Measurements from ENCODE around the gene CHMP5.
"Not testable (repeated sequence)": the region's sequence is repeated elsewhere in the genome, so short reads cannot be mapped to it uniquely, and the experiment has no call there.

CHMP5 gene

GRCh38 chr9:33285502-33285901 lies 20.7 kb downstream of the CHMP5 start:
- DNase-seq, result no peak

GRCh38 chr9:33287087-33287490 lies 22.2 kb downstream of the CHMP5 start:
- peak; percentile 67 for DNase-seq

- DNase-seq, result no peak
Measured at GRCh38 chr9:33288235-33288634, 23.4 kb downstream of the CHMP5 start.

GRCh38 chr9:33288828-33289483 lies 24.1 kb downstream of the CHMP5 start:
- DNase-seq, result no peak

- DNase-seq, result no peak
Measured at GRCh38 chr9:33289496-33289895, 24.6 kb downstream of the CHMP5 start.

GRCh38 chr9:33289936-33290246 lies 25.0 kb downstream of the CHMP5 start:
- DNase-seq, result no peak

- peak; percentile 99 for DNase-seq
Measured at GRCh38 chr9:33290247-33291030, 25.6 kb downstream of the CHMP5 start, which contains the start of gene NFX1. Gene NFX1, plus strand, starts transcription at chr9:33290516. Its CDS starts 57 bp downstream, at chr9:33290573.

GRCh38 chr9:33291031-33291397 lies 26.2 kb downstream of the CHMP5 start:
- no peak for DNase-seq

GRCh38 chr9:33291901-33292300 lies 27.1 kb downstream of the CHMP5 start:
- DNase-seq, result no peak

GRCh38 chr9:33293782-33294181 lies 28.9 kb downstream of the CHMP5 start:
- DNase-seq, result no peak

GRCh38 chr9:33294670-33295432 lies 30.0 kb downstream of the CHMP5 start:
- DNase-seq, result no peak

GRCh38 chr9:33295571-33295970 lies 30.7 kb downstream of the CHMP5 start:
- no peak for DNase-seq

- DNase-seq, result no peak
Measured at GRCh38 chr9:33297432-33297831, 32.6 kb downstream of the CHMP5 start.

- no peak for DNase-seq
Measured at GRCh38 chr9:33300546-33300945, 35.7 kb downstream of the CHMP5 start.

- no peak for DNase-seq
Measured at GRCh38 chr9:33304362-33304761, 39.5 kb downstream of the CHMP5 start.

GRCh38 chr9:33306037-33306436 lies 41.2 kb downstream of the CHMP5 start:
- DNase-seq, result no peak

- DNase-seq, result no peak
Measured at GRCh38 chr9:33307067-33307466, 42.2 kb downstream of the CHMP5 start.

- DNase-seq, result no peak
Measured at GRCh38 chr9:33309903-33310302, 45.1 kb downstream of the CHMP5 start.

GRCh38 chr9:33310748-33311147 lies 45.9 kb downstream of the CHMP5 start:
- DNase-seq, result no peak

GRCh38 chr9:33311953-33312352 lies 47.1 kb downstream of the CHMP5 start:
- no peak for DNase-seq

- DNase-seq, result no peak
Measured at GRCh38 chr9:33315371-33315770, 50.5 kb downstream of the CHMP5 start.

- DNase-seq, result not testable (repeated sequence)
Measured at GRCh38 chr9:33317136-33317535, 52.3 kb downstream of the CHMP5 start.

- no peak for DNase-seq
Measured at GRCh38 chr9:33318225-33318624, 53.4 kb downstream of the CHMP5 start.

- no peak for DNase-seq
Measured at GRCh38 chr9:33318781-33319180, 53.9 kb downstream of the CHMP5 start.
